Gastrocnemius medialis (tissue), 4 donors: ENCODE data around the gene BDH2.

Experiments used
- CTCF ChIP-seq, 5 experiments: fragments of 450-650 bp in 3 of 5; fragments of 200-600 bp in 2 of 5; sonication (generic) in 2 of 5; IDR thresholded peaks in 4 of 5; conservative IDR thresholded peaks in 1 of 5; 1 replicate in 4 of 5; 2 replicates in 1 of 5; pipeline ENCODE4 v1.5.1; 2016 to 2019; ENCODE audit warnings: antibody characterized with exemption in 5 of 5, mild to moderate bottlenecking in 3 of 5, moderate library complexity in 3 of 5
- POLR2A ChIP-seq, 2 donors: fragments of 450-650 bp; IDR thresholded peaks; one replicate each; pipeline ENCODE4 v1.6.1; 2017; ENCODE audit warnings: antibody characterized with exemption in 2 of 2, mild to moderate bottlenecking in 2 of 2, moderate library complexity in 2 of 2

GRCh38 chr4:103085555-103086196 is 14.0 kb downstream of the BDH2 start:
- no peak for TF ChIP-seq CTCF (IDR thresholded peaks at IDR 0.05 in 4 of 5, conservative IDR thresholded peaks at IDR 0.05 in 1 of 5)
- TF ChIP-seq POLR2A (IDR thresholded peaks at IDR 0.05) = no peak
